HepG2 (cell line): ENCODE results near the gene SLC15A1. TPM values are rescaled to one million over a fixed set of nuclear protein-coding genes. Genes with fewer than 3 reads are reported as not detected.

Experiments used
- ATAC-seq: fragments of 200-7000 bp; cut with Tn5 transposase; 3 replicates; pipeline ENCODE4 v1.9.1; 2020; ENCODE audit warnings: mild to moderate bottlenecking, moderate library complexity
- BruUV-seq: library from RNA; stranded (reverse); fragments of 400-500 nt; replicated peaks from 2 replicates; lab custom pipeline; 2021; lab: Mats Ljungman, UMichigan
- CTCF ChIA-PET: fragments of 300-600 bp; formaldehyde crosslinking; extraction: SDS; loops from one replicate; lab custom pipeline; 2021; ENCODE audit warnings: low total read pairs, inconsistent platforms, low intra/inter-chr PET ratio; lab: Yijun Ruan, JAX
- POLR2A ChIA-PET: fragments of 350-600 bp; sonication (Branson Sonifier 250); formaldehyde crosslinking; loops from one replicate; lab custom pipeline; 2020; ENCODE audit warnings: antibody characterized with exemption, inconsistent platforms; lab: Yijun Ruan, JAX
- DNase-seq: peaks from one replicate; pipeline ENCODE4 v3.0.0-alpha.2; 2015; ENCODE audit warnings: low spot score
- FAIRE-seq: peaks from 3 replicates; lab custom pipeline; 2011; peaks lifted over from hg19 to GRCh38; lab: Jason Lieb, UNC
- H2AFZ ChIP-seq: one replicate; pipeline ENCODE4 v1.6.1; 2011; ENCODE audit warnings: low read length, inconsistent platforms
- H3K27ac ChIP-seq: fragments of 300-600 bp; 3 replicates; pipeline ENCODE4 v1.8.0; 2011; ENCODE audit warnings: mixed run types, mild to moderate bottlenecking, mixed read lengths, low read length, inconsistent platforms; ENCODE audit not compliant: insufficient read depth; ENCODE audit errors: extremely low read length
- H3K27me3 ChIP-seq, 2 experiments: fragments of 200-600 bp in 1 of 2; 2 replicates in 1 of 2; 3 replicates in 1 of 2; pipeline versions ENCODE4 v1.6.0 to v1.8.0; 2011; ENCODE audit warnings: low read length in 2 of 2, mild to moderate bottlenecking in 2 of 2, moderate library complexity in 2 of 2, inconsistent platforms in 1 of 2; ENCODE audit not compliant: insufficient read depth in 2 of 2, control insufficient read depth in 1 of 2
- H3K36me3 ChIP-seq, 2 experiments: fragments of 200-600 bp in 1 of 2; replicated peaks in 1 of 2; 2 replicates in 1 of 2; 3 replicates in 1 of 2; pipeline versions ENCODE4 v1.5.1 to v1.8.0; 2011; ENCODE audit warnings: low read length in 2 of 2, inconsistent platforms in 1 of 2; ENCODE audit not compliant: insufficient read depth in 2 of 2, control insufficient read depth in 1 of 2
- H3K4me1 ChIP-seq: 2 replicates; pipeline ENCODE4 v1.5.1; 2012; ENCODE audit warnings: low read length, inconsistent platforms; ENCODE audit not compliant: insufficient read depth
- H3K4me2 ChIP-seq: 2 replicates; pipeline ENCODE4 v1.6.0; 2011; ENCODE audit warnings: low read depth, low read length, inconsistent platforms
- H3K4me3 ChIP-seq, 3 experiments: fragments of 200-600 bp in 1 of 3; sonication (generic), shearing (Covaris generic) in 1 of 3; replicated peaks in 1 of 3; 2 replicates each; pipeline ENCODE4 v1.5.1; 2011 to 2016; ENCODE audit warnings: low read length in 3 of 3, inconsistent platforms in 2 of 3, low read depth in 2 of 3, mild to moderate bottlenecking in 2 of 3, control low read depth in 1 of 3, mixed read lengths in 1 of 3; ENCODE audit not compliant: insufficient read depth in 1 of 3
- H3K79me2 ChIP-seq: one replicate; pipeline ENCODE4 v1.6.1; 2011; ENCODE audit warnings: low read length, inconsistent platforms; ENCODE audit not compliant: insufficient read depth
- H3K9ac ChIP-seq: 2 replicates; pipeline ENCODE4 v1.6.0; 2011; ENCODE audit warnings: mild to moderate bottlenecking, low read depth, low read length, inconsistent platforms; ENCODE audit not compliant: insufficient read depth
- H3K9me3 ChIP-seq: 2 replicates; pipeline ENCODE4 v1.5.1; 2012; ENCODE audit warnings: mild to moderate bottlenecking, low read length
- H4K20me1 ChIP-seq: 2 replicates; pipeline ENCODE4 v1.6.0; 2011; ENCODE audit warnings: inconsistent platforms, mild to moderate bottlenecking, low read length, moderate library complexity; ENCODE audit not compliant: insufficient read depth
- ATM ChIP-seq: fragments of 450-650 bp; IDR thresholded peaks from 2 replicates; pipeline ENCODE4 v1.7.1; 2017; ENCODE audit warnings: mild to moderate bottlenecking, borderline replicate concordance
- GZF1 ChIP-seq: sonication (generic); formaldehyde crosslinking; IDR thresholded peaks from 2 replicates; pipeline ENCODE4 v1.5.1; 2020; ENCODE audit warnings: mild to moderate bottlenecking, missing genetic modification reagents
- HIVEP1 ChIP-seq: sonication (generic); formaldehyde crosslinking; IDR thresholded peaks from 2 replicates; pipeline ENCODE4 v1.4.0; 2020; ENCODE audit warnings: mild to moderate bottlenecking, missing genetic modification reagents
- IKZF4 ChIP-seq: sonication (generic); formaldehyde crosslinking; IDR thresholded peaks from 2 replicates; pipeline ENCODE4 v1.5.1; 2020; ENCODE audit warnings: borderline replicate concordance, mild to moderate bottlenecking, low read depth, missing genetic modification reagents; ENCODE audit errors: not compliant biosample characterization
- MIER2 ChIP-seq: IDR thresholded peaks from 2 replicates; pipeline ENCODE4 v1.6.1; 2016; ENCODE audit warnings: missing biosample characterization, missing genetic modification reagents
- NFYB ChIP-seq: sonication (generic); formaldehyde crosslinking; IDR thresholded peaks from 2 replicates; pipeline ENCODE4 v1.4.0; 2020; ENCODE audit warnings: missing genetic modification reagents
- SMC3 ChIP-seq: IDR thresholded peaks from 2 replicates; pipeline ENCODE4 v1.6.1; 2011; ENCODE audit warnings: low read length, improper control_type of control experiment
- SP140L ChIP-seq: sonication (generic); formaldehyde crosslinking; IDR thresholded peaks from 2 replicates; pipeline ENCODE4 v1.4.0; 2020; ENCODE audit warnings: missing genetic modification reagents, borderline replicate concordance
- ZKSCAN8 ChIP-seq: IDR thresholded peaks from 2 replicates; pipeline ENCODE4 v1.6.1; 2016; ENCODE audit warnings: borderline replicate concordance, missing genetic modification reagents, missing compliant biosample characterization
- ZNF17 ChIP-seq: sonication (generic); formaldehyde crosslinking; IDR thresholded peaks from 2 replicates; pipeline ENCODE4 v1.5.0; 2020; ENCODE audit warnings: mild to moderate bottlenecking, missing genetic modification reagents
- ZNF530 ChIP-seq: sonication (generic); formaldehyde crosslinking; IDR thresholded peaks from 2 replicates; pipeline ENCODE4 v1.5.0; 2020; ENCODE audit warnings: low read depth, mild to moderate bottlenecking, missing genetic modification reagents
- ZSCAN25 ChIP-seq: sonication (generic); formaldehyde crosslinking; IDR thresholded peaks from 2 replicates; pipeline ENCODE4 v1.8.0; 2022; ENCODE audit warnings: mild to moderate bottlenecking, missing genetic modification reagents
- WGBS: methylation state at CpG from one replicate; pipeline ENCODE4 v1.1.6; 2017; ENCODE audit warnings: low lambda C conversion rate; 5-methylcytosine and 5-hydroxymethylcytosine counted together
- in situ Hi-C: cut with HindIII; loops from 2 replicates; pipeline ENCODE4 v1.10.0; 2017; ENCODE audit warnings: low pct_unique_long_range_greater_than_20kb; ENCODE audit not compliant: extremely low pct_ligation_motif_present
- intact Hi-C: fragments of 100-400 bp; cut with micrococcal nuclease; formaldehyde crosslinking; loops from one replicate; pipeline ENCODE4 v1.10.0; 2022; ENCODE audit not compliant: unreplicated experiment
- polyA plus RNA-seq, 8 experiments: library from polyadenylated mRNA; depleted of rRNA in 3 of 8; stranded (reverse) in 7 of 8; unstranded in 1 of 8; fragments of >200 nt; fragmentation: Illumina TruSeq in 4 of 8; extraction: Trizol in 4 of 8; gene quantifications; 2 replicates each; pipeline versions ENCODE4 v1.2.1 to v1.2.3, GENCODE V29; 2011 to 2016; ENCODE audit warnings: low read depth in 4 of 8, missing spikeins in 1 of 8, mixed read lengths in 1 of 8; ENCODE audit not compliant: insufficient read depth in 1 of 8
- total RNA-seq, 5 experiments: library from RNA; depleted of rRNA; stranded (reverse); fragments of >200 nt; fragmentation: Illumina TruSeq; extraction: Trizol; gene quantifications; 2 replicates each; pipeline ENCODE4 v1.2.3, GENCODE V29; 2016; ENCODE audit warnings: low read depth in 1 of 5

SLC15A1 gene
- total and polyA plus RNA-seq, 2 of the 13 experiments (the other 11 are each of a cell fraction or from before 2014, with no cell fraction given) = 0.17 to 0.20 TPM

DNA sequence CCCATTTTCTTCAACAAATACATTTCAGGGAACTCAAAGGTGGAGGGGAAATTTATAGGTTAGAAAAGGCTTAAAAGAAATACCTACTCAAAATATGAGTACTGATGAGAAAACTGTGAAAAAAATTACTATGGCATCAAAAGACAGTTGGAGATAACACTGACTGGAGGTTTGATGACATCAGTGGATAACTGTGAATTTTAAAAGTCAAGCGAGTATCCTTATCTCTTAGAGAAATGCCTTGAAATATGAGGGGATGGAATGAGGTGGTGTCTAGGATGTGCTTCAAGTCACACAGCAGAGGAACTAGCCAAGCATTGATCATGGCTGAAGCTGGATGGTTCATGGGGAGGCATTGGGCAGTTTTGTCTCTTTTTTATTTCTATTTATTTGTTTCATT, 27.2 kb upstream of the SLC15A1 start:
- WGBS = 37% methylated on average over 1 of the region's 1 CpG
- no peaks in the 10 kb centered on the region for H3K79me2 ChIP-seq
- no TSS peak for BruUV-seq
- H3K36me3 ChIP-seq = no peaks in the 10 kb centered on the region
- H3K4me1 ChIP-seq = peaks cover 19% of the 10 kb centered on the region
- H3K4me2 ChIP-seq = no peak overlapping the region
- no peak for TF ChIP-seq ZNF530
- in situ Hi-C loops = no loop called here
- H2AFZ ChIP-seq = no peak overlapping the region
- CTCF ChIA-PET = no interaction called here
- FAIRE-seq = no peak
- no peak overlapping the region for H3K9ac ChIP-seq
- no peak for ATAC-seq
- H3K9me3 ChIP-seq = no peaks in the 10 kb centered on the region
- no peak for DNase-seq
- no peaks in the 10 kb centered on the region for H4K20me1 ChIP-seq
- no peaks in the 10 kb centered on the region for H3K27me3 ChIP-seq
- H3K27ac ChIP-seq = no peak overlapping the region
- intact Hi-C loops = no loop called here
- H3K4me3 ChIP-seq = no peak overlapping the region
- POLR2A ChIA-PET = no interaction called here

GRCh38 chr13:98778749-98779148, 26.3 kb upstream of the SLC15A1 start:
- POLR2A ChIA-PET = no interaction called here
- intact Hi-C loops = no loop called here
- no peak overlapping the region for H3K4me3 ChIP-seq

More at GRCh38 chr13:98778749-98779148, 26.3 kb upstream of the SLC15A1 start:
- Histone ChIP-seq H3K27me3 (no peaks in the 10 kb centered on the region), H3K79me2 (no peaks in the 10 kb centered on the region), H3K27ac (no peak overlapping the region), H3K9me3 (no peaks in the 10 kb centered on the region), H3K4me1 (peaks cover 19% of the 10 kb centered on the region), H2AFZ (no peak overlapping the region), H3K9ac (no peak overlapping the region)
- no TSS peak for BruUV-seq
- CTCF ChIA-PET = no interaction called here
- FAIRE-seq (no peak), DNase-seq (no peak)
- WGBS = 17% methylated on average over 8 of the region's 8 CpGs
- TF ChIP-seq ZSCAN25 (CRISPR knock-in tag) (no peak), GZF1 (CRISPR knock-in tag) (no peak), ZNF17 (CRISPR knock-in tag) (no peak), ATM (no peak), ZKSCAN8 (no peak), NFYB (CRISPR knock-in tag) (no peak), SMC3 (no peak), MIER2 (CRISPR knock-in tag) (no peak), SP140L (CRISPR knock-in tag) (no peak), HIVEP1 (no peak), IKZF4 (CRISPR knock-in tag) (no peak)
- TF ChIP-seq, all 625 proteins: peak for 0
- H4K20me1 ChIP-seq = no peaks in the 10 kb centered on the region
- ATAC-seq = no peak
- H3K36me3 ChIP-seq = no peaks in the 10 kb centered on the region
- in situ Hi-C loops = no loop called here
- no peak overlapping the region for H3K4me2 ChIP-seq
